GM18870 (cell line): ENCODE measurements around the gene OR4Q3.
"Not testable (repeated sequence)": the region's sequence is repeated elsewhere in the genome, so short reads cannot be mapped to it uniquely, and the experiment has no call there.

Experiments used
- ATAC-seq: cut with Tn5 transposase; IDR thresholded peaks from one replicate; pipeline ENCODE4 v1.9.1; 2021; ENCODE audit warnings: moderate library complexity; ENCODE audit not compliant: unreplicated experiment

OR4Q3 gene

GRCh38 chr14:19743256-19743655, at the start of gene OR4Q3:
Gene OR4Q3 (plus strand): TSS chr14:19743571.
- ATAC-seq = no peak

DNA sequence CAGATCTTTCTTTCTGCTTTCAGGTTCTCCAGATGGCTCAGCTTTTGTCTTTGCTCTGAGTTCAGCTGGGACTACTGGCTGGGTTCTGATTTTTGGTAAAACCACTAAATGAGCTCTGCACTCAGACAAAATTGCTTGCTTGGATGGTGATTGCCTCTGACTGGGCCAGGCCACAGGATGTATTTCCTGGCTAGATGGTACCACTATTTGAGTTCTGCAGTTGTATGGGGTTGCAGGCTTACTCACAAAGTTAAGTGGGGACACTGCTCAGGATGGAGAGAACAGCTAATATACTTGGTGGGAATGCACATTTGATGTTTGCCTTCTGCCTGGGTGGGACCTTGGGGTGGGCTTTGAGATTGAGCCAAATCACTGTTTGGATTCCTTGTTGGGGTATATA, 14.0 kb upstream of the OR4Q3 start:
- ATAC-seq = no peak

DNA sequence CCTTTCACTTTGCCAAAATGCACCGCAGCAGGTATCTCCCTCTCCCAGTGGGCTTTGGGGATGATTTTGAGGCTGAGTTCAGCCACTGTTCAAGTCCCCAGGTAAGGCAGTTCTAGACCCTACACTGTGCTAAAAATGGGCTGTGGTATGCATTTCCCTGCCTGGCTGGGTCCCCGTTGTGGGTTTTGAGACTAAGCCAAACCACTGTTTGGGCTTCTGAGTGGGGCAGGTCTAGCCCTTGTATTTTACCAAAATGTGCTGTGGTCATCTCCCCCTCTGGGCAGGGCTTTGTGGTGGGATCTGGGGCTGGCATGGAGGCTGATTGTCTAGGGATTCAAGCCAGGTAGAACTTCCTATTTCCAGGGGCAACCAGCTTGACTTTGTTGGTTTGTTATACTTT, 13.6 kb upstream of the OR4Q3 start:
- ATAC-seq = no peak

- ATAC-seq = not testable (repeated sequence)
These were observed 9.5 kb upstream of the OR4Q3 start for GRCh38 chr14:19733893-19734292.

DNA sequence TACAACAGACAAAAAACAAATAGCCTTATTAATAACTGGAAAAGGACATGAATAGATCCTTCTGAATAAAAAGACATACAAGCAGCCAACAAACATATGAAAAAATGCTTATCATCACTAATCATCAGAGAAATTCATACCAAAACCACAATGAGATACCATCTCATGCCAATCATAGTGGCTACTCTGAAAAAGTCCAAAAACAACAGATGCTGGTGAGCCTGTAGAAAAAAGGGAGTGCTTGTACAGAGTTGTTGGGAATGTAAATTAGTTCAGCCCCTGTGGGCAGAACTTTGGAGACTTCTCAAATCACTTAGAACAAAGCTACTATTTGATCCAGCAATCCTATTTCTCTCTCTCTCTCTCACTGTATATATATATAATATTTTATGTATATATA, 8.9 kb downstream of the OR4Q3 start:
- not testable (repeated sequence) for ATAC-seq

GRCh38 chr14:19754172-19754571, 10.8 kb downstream of the OR4Q3 start:
- no peak for ATAC-seq

- not testable (repeated sequence) for ATAC-seq
These were observed 28.1 kb downstream of the OR4Q3 start for GRCh38 chr14:19771491-19771890.

DNA sequence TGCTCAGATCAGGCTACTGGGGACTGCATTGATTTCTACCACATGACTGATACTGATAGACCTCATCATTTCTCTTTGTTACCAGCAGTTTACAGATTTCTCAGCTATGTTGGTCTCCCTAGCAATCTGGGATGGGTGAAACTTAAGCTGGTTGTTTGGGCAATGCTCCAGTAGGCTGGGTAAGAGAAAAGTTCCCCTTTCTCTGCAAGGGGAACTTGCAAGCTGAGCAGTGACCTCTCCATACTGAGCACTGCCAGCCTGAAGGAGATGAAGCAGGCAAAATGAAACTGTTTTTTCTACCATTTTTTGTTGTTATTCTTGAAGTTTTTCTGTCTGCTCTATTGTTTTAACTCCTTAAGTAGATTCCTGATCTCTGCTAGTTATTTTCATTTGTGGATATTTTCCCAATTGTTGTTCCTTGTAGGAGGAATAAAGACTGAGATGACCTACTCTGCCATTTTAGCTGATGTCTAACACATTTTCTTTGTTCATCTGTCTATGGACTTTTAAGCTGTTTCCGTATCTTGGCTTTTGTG, 28.6 kb downstream of the OR4Q3 start:
- no peak for ATAC-seq

- ATAC-seq = not testable (repeated sequence)
These were observed 29.1 kb downstream of the OR4Q3 start for GRCh38 chr14:19772454-19772853.

DNA sequence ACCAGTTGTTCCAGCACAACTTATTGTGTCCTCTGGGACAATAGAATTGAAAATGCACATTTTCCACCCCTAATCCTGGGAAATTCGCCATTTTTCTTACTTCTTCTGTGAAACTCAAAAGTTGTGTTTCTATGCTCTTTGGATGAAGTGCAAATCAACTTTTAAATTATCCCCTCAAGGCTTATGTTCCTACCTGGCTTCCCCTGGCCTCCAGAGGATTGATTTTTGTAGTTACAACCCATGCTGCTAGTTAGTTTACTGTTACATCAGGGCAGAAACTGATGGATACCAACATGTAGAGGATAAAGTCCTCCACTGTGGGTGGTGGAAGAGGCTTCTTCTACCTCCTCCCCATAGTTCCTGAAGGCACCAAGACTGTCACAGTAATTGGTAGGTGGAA, 29.8 kb downstream of the OR4Q3 start, which contains the start of gene OR4M1:
Gene OR4M1, plus strand, starts transcription at position 301 of the 400 bp plus-strand sequence. CDS start 6,819 bp downstream, outside the sequence.
- not testable (repeated sequence) for ATAC-seq

DNA sequence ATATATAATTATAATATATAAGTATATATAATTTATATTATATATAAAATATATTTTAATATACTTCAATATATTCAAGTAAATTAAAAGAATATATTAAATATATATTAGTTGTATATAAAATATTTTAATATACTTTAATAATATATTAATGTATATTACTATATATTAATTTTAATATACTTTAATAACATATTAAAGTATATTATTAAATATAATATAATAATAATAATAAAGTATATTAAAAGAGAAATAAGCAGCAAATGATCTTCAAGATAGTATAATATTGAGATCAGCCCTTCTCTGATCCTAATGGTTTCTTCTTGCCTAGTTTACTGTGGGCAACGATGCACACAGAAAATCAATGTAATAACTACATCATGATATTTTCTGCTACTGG, 32.2 kb downstream of the OR4Q3 start:
- no peak for ATAC-seq

GRCh38 chr14:19785848-19786247, 42.5 kb downstream of the OR4Q3 start:
- not testable (repeated sequence) for ATAC-seq

DNA sequence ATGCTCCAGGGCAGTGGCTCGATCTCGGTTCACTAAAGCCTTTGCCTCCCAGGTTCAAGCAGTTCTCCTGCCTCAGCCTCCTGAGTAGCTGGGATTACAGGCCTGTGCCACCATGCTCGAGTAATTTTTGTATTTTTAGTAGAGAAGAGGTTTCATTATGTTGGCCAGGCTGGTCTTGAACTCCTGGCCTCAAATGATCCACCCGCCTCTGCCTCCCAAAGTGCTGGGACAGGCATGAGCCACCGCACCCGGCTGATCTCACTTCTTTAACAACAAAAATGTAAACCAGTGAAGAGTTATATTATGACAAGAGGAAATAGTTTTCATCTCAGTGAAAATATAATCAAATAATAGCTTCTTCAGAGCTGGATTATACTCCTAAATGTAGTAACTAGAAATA, 43.9 kb downstream of the OR4Q3 start:
- ATAC-seq = not testable (repeated sequence)

GRCh38 chr14:19788150-19788549, 44.8 kb downstream of the OR4Q3 start:
- not testable (repeated sequence) for ATAC-seq

GRCh38 chr14:19796520-19797108, 53.2 kb downstream of the OR4Q3 start:
- ATAC-seq = not testable (repeated sequence)
